Measurements from ENCODE around the gene ZNF524.

ZNF524 gene

DNA sequence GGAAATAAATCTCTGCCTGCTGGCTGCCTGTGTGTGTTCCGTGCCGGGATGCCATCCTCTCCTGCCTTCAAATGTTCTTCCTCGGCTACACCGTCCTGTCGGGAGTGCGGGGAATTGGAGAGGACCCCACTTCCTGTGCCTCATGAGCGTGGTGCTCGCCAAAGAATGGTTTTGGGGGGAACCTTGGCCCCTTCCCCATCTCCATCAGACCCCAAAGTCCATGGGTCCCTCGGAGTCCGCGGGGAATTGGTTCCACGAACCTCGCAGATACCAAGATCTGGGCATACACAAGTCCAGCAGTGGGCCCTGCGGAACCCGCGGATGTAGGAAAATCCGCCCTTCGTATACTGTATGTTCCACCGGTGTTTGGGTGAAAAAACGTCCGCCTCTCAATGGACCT, 3.0 kb downstream of the ZNF524 start:
- DNase-seq: no peak

DNA sequence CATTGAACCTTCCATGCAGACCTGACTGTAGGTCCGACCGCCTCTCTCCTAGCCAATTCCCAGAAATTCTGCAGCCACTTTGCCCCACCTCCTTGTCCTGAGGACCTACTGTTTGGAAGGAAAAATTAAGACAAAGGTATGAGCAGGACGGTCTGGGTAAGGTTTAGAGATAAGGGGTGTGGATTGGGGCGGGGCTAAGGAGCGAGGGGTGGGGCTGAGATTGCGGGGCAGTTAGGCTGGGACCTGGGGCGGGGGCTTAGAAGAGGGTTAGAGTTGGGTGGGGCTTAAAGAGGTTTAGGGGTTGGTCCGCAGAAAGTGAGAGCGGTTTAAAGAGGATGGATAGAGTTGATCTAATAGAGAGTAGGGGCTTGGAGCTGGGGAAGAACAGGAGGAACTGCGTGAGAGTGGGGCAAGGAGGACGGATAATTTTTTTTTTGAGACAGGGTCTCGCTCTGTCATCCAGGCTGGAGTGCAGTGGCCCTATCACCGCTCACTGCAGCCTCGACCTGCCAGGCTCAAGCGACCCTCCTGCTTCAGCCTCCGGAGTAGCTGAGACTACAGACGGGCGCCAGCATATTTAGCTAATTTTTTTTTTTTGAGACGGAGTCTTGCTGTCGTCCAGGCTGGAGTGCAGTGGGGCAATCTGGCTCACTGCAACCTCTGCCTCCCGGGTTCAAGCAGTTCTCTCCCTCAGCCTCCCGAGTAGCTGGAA, 3.6 kb downstream of the ZNF524 start:
- DNase-seq: no peak

DNA sequence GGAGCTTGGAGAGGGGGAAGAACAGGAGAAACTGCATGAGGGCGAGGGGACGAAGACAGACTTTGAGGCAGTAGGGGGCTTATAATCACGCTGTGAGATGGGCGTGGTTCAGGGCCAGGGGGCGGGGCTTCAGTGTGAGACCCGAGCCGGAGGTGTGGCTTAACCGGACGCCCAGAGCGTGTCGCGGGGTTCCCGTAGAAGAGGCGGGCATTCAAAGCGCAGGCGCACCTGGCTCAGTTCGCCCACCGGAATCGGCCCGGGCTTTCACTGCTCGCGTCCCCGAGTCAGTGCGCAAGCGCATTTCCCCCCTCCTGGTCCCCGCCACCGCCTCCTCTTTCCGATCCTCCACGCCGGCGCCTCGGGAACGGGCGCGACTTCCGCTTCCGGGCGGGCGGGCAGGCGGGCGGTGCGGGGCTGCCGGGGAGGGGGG, 5.1 kb downstream of the ZNF524 start:
- DNase-seq: peak; percentile 98

DNA sequence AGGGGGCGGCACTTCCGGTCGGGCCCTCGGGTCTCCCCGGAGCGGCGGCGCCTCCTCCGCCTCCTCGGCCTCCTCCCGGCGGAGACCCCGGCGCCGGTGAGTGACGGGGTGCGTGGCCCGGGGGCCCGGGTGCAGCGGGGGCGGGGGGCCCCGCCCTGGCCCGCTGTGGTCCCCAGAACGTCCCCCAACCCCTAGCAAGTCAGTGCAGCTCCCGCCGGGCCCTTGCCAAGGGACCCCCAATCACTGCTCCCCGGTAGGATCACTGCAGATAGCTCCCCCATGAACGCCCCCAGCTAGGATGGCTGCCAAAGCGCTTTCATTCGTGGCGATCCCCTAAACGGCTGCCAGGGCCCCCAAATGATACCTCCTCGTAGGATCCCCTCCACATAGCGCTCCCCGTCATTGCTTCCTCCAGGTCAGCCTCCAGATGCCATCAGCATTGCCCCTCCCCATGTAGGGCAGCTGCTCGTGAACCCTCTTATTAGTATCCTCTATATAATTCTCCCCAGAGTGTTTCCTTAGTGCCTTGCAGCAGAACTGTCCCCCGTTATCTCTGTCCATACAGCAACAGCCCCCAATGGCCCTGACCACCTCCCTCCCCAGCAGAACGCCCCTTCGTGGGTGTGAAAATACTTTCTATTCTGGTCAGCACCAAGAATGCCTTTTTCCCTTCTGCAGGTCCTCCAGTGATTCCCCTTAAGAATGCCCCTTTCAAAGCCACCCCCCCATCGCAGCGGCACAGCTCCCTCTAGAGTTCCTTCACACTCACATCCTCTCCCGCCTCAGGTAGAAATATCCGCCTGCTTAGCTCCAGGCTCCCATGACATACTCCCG, 5.8 kb downstream of the ZNF524 start, which contains the start of gene ZNF865:
Gene ZNF865 (plus strand): TSS at position 11 of the 834 bp plus-strand sequence. CDS start 7,972 bp downstream, outside the sequence.
- DNase-seq: peak; percentile 73

DNA sequence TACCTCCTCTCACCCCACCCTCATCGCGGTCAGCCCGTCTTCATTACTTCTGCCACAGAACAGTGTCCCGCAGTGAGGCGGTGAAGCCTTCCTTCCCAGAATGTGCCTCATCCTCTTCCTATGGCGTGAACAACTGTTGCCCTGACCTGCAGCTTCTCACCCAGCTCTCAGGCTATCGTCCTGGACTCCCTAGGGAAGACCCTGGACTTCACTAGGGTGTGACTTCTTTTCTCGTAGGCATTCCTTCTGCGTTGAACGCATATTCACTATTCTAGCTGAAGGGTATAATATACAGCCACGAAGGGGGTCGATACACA, 6.3 kb downstream of the ZNF524 start:
- DNase-seq: no peak

DNA sequence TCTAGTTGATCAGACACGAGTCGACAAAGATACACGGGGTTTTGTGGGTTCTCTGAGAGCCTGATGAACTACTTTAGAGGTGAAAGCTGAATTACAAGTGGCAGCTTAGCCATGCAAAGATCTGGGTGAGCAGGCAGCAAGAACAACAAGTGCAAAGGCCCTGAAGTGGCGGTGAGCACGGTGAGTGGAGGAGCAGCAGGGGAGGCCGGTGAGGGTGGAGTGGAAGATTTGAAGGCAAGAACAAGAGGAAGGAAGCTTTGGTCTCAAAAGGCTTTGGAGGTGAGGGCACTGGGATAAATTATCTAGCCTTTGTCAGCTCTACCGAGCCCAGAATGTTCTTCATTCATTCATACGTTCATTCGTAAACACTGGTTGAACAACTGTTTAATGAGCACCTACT, 6.7 kb downstream of the ZNF524 start:
- no peak for DNase-seq

DNA sequence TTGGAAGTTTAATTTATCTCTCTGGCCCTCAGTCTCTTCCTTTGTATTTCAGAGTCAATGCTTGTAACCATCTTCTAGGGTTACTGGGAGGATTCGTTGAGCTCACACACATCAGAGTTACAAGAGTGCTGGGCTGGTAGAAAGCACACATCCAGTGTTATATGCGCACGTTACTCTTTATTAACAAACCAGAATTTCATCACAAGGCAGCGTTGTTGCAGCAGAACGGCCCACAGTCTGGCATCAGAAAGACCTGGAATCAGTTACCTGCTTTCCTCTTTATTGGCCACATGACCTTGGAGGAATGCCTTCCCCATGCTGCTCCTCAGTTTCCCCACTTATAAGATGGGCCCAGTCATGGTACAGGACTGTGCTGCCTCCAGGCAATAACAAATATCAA, 9.2 kb downstream of the ZNF524 start:
- no peak for DNase-seq

DNA sequence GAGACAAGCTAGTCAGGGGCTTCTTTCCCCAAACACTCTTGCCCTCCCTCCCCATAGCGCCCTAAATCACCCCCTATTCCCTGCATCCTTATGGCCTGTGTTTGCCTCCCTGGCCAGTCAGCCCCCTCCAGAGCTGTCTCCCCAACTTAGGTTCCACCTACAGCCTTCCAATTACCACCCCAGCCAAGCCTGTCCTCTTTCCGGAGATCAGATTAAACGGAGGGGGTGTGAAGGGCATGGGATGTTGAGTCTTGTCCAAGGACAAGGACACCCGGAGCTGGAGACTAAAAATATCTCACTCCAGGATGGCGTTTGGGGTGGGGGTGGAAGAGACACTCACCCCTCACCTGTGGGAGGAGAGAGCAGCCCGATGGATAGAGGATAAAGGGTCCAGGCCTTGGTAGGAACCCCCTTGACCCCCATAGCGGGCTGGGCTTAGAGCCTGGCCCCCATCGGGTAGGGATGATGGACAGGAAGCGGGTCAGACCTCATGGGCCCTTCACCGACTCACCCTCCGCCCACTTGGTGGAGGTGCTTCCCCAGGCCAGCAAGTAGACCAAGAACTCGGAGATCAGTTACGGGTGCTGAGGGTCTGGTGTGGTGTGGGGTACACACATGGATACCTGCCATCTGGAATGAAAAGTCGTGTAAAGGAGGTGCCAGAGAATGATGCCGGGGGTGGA, 11.4 kb downstream of the ZNF524 start:
- DNase-seq: no peak

DNA sequence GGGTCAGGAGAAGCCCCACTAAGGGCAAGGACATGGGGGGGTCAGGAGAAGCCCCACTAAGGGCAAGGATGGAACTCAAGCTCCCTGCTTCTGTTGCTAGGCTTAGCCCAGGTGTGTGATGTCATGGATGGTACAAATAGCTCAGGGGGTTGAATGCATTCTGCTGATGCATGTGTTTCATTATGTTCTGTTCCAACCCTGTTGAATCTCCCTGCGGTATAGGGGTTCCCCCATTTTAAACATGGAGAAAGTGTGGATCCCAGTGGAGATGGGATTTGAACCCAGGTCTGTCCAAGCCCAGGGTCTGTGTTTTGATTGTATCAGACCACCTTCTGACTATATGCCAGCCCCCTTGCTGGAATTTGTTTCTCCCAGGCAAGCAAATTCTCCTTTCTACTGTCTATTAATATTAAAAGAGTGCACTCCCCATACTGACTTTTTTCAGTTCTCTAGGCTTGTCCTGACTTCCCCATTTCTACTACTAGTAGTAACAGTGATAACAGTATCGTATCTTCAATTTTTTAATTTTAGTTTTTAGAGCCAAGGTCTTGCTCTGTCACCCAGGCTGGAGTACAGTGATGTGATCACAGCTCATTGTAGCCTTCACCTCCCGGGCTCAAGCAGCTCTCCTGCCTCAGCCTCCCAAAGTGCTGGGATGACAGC, 12.0 kb downstream of the ZNF524 start:
- DNase-seq: no peak

DNA sequence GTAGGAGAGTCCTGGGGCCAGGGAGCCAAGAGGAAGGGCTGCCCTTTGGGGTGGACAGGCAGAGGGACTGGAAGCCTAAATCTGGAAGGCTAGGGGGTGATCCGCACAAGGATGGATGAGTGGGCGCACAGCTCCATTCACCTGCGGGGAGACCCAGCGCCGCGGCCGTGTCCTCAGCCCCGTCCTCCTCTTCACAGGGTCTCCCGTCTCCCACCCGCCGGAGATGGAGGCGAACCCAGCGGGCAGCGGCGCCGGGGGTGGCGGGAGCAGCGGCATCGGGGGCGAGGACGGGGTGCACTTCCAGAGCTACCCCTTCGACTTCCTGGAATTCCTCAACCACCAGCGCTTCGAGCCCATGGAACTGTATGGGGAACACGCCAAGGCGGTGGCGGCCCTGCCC, 13.3 kb downstream of the ZNF524 start:
- DNase-seq: no peak

DNA sequence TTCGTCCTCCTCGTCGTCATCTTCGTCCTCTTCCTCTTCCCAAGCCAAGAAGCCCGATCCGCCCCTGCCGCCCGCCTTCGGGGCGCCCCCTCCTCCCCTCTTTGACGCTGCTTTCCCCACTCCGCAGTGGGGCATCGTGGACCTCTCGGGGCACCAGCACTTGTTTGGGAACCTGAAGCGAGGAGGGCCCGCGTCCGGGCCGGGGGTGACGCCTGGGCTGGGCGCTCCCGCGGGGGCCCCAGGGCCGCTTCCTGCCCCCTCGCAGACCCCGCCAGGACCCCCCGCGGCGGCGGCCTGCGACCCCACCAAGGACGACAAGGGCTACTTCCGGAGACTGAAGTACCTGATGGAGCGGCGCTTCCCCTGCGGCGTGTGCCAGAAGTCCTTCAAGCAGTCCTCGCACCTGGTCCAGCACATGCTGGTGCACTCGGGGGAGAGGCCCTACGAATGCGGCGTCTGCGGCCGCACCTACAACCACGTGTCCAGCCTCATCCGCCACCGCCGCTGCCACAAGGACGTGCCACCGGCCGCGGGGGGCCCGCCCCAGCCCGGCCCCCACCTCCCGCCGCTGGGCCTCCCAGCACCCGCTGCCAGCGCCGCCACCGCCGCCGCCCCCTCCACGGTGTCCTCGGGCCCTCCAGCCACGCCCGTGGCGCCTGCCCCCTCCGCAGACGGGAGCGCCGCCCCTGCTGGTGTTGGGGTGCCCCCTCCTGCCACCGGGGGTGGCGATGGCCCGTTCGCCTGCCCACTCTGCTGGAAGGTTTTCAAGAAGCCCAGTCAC, 14.0 kb downstream of the ZNF524 start:
- DNase-seq: no peak

DNA sequence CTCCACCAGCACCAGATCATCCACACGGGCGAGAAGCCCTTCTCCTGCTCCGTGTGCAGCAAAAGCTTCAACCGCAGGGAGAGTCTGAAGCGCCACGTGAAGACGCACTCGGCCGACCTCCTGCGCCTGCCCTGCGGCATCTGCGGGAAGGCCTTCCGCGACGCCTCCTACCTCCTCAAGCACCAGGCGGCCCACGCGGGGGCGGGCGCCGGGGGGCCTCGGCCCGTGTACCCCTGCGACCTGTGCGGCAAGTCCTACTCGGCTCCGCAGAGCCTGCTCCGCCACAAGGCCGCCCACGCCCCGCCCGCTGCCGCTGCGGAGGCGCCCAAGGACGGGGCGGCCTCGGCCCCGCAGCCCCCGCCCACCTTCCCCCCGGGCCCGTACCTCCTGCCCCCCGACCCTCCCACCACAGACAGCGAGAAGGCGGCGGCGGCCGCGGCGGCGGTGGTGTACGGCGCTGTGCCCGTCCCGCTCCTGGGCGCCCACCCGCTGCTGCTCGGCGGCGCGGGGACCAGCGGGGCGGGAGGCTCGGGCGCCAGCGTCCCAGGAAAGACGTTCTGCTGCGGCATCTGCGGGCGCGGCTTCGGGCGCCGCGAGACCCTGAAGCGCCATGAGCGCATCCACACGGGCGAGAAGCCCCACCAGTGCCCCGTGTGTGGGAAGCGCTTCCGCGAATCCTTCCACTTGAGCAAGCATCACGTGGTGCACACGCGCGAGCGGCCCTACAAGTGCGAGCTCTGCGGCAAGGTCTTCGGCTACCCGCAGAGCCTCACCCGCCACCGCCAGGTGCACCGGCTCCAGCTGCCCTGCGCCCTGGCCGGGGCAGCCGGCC, 14.8 kb downstream of the ZNF524 start:
- no peak for DNase-seq

DNA sequence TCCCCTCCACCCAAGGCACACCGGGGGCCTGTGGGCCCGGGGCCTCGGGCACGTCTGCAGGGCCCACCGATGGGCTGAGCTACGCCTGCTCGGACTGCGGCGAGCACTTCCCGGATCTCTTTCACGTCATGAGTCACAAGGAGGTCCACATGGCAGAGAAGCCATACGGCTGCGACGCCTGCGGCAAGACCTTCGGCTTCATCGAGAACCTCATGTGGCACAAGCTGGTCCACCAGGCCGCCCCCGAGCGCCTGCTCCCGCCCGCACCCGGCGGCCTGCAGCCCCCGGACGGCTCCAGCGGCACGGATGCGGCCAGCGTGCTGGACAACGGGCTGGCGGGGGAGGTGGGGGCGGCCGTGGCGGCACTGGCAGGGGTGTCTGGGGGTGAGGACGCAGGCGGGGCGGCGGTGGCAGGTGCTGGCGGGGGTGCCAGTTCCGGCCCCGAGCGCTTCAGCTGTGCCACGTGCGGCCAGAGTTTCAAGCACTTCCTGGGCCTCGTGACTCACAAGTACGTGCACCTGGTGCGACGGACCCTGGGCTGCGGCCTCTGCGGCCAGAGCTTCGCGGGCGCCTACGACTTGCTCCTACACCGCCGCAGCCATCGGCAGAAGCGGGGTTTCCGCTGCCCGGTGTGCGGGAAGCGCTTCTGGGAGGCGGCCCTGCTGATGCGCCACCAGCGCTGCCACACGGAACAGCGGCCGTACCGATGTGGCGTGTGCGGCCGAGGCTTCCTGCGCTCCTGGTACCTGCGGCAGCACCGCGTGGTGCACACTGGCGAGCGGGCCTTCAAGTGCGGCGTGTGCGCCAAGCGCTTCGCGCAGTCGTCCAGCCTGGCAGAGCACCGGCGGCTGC, 15.7 kb downstream of the ZNF524 start:
- no peak for DNase-seq

DNA sequence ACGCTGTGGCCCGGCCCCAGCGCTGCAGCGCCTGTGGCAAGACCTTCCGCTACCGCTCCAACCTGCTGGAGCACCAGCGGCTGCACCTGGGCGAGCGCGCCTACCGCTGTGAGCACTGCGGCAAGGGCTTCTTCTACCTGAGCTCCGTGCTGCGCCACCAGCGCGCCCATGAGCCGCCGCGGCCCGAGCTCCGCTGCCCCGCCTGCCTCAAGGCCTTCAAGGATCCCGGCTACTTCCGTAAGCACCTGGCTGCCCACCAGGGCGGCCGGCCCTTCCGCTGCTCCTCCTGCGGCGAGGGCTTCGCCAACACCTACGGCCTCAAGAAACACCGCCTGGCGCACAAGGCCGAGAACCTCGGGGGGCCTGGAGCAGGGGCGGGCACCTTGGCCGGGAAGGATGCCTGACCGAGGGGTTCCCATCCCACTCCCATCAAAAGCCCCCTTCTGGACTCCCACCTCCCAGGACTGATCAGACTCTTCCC, 16.3 kb downstream of the ZNF524 start:
- no peak for DNase-seq

DNA sequence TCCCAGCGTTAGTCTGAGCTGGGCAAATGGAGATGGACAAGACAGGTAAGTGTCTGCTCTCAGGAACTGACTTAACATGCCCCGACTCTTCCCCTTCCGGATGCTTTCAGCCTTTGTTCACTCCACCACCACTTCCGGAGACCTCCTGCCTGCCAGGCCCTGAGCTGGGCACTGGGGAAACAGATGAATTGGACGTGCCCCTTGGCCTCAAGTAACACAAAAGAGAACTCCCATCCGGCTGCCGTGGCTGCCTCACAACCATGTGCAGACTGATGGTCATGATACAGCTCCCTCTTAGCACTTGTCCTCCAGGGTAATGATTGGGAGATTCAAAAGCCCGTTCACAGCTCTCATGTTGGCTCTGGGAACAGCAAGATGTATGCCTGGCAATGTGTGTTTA, 17.3 kb downstream of the ZNF524 start:
- no peak for DNase-seq

DNA sequence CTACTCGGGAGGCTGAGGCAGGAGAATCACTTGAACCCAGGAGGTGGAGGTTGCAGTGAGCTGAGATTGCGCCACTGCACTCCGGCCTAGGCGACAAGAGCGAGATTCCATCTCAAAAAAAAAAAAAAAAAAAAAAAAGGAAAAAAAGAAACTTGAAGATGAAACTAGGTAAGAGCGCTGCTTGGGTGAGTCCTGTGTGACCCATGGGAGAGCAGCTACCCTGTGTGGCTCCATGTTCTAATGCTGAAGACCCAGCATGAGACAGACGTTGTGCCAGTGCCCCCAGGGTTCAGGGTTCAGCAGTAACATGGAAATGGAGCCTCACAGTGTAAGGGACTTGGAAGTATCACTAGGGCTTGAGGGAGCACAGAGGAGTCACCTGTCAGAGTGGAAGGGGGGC, 18.3 kb downstream of the ZNF524 start:
- no peak for DNase-seq

DNA sequence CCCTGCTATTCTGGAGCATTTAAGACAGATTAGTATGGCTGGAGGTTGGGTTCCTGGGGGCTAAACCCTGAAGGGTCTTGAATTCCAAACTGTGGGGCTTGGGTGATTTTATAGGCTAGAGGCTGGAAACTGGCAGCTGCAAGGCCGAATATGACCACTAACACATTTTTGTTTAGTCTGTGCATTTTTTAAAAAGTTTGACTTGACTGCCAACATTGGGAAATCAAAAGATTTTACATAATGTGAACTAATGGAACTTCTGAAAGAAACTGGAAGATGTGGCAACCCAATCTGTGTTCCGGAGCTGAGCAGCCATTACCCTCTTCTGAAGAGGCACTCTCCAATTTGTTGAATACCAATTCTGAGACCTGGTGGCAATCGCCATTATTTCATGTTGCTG, 19.2 kb downstream of the ZNF524 start:
- no peak for DNase-seq

DNA sequence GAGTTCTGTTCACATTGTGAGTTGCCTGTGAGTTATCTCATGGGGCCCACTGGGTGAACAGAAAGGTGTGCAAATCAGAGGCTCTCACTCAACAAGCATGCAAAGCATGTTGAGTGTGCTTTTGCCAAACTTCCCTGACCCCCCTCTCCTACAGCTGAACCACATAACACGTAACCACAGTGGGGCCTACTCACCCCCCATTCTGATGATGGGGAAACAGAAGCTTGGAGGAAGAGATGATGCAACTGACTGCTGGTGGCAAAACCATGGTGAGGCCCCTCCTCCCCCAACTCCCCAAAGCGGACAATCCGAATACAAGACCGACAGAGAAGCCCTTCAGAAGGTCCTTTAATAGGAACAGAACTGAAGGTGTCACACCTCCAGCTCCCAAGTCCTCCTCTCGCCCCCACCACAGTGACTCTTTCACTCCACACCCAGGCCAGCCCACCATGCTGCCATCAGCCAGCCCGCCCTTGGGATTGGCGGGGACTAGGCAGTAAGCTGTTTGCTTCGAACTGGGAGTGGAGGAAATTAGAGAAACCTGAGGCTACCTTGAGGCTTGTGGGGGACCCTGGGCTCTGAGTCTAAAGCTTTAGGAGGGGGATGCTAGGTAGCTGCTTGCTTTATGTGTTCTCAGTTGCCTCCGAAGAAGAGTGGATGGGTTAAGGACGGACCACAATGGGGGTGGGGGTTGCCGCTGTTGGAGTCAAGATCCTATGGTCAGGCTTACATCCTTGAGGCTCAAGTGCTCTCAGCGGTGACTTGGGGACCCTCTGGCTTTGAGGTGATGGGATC, 20.5 kb downstream of the ZNF524 start:
- DNase-seq: no peak

DNA sequence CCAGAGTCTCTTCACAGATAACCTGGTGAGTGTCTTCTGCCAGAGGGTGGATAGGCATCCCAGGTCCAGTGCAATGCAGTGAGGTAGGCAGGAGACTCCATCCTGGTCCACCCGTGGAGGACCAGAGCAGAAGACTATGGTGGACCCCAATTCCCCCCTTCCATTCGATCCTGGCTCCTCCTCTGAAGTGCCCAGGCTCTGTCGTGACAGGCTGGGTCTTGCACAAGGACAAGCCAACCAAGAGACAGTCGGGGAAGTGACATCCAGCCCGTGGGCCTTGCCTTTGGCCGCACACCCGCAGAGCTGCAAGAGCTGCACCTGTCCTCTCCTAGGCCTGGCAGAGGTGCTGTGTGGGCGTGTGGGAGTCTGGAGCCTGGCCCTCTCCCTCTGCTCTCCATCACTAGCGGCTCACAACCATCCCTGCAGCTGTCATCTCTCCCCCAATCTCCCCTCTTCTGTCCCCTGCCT, 21.2 kb downstream of the ZNF524 start:
- DNase-seq: no peak
